HG03025 (cell line): ENCODE results near the gene ABCB9.

Experiments used
- ATAC-seq: cut with Tn5 transposase; IDR thresholded peaks from one replicate; pipeline ENCODE4 v1.9.1; 2021; ENCODE audit warnings: mild to moderate bottlenecking, moderate library complexity; ENCODE audit not compliant: unreplicated experiment, low FRiP score

ABCB9 gene

GRCh38 chr12:122995503-122996187 lies 29.4 kb upstream of the ABCB9 start:
- no peak for ATAC-seq

- ATAC-seq, result no peak
Observed at GRCh38 chr12:122994781-122995502, 28.7 kb upstream of the ABCB9 start.

GRCh38 chr12:122994140-122994675 lies 27.9 kb upstream of the ABCB9 start:
- no peak for ATAC-seq

- no peak for ATAC-seq
Observed at GRCh38 chr12:122992386-122992785, 26.1 kb upstream of the ABCB9 start.

- no peak for ATAC-seq
Observed at GRCh38 chr12:122991623-122992275, 25.5 kb upstream of the ABCB9 start.

GRCh38 chr12:122990961-122991622 lies 24.8 kb upstream of the ABCB9 start:
- no peak for ATAC-seq

GRCh38 chr12:122990561-122990960 lies 24.3 kb upstream of the ABCB9 start:
- ATAC-seq, result no peak

GRCh38 chr12:122989874-122990419 lies 23.7 kb upstream of the ABCB9 start:
- no peak for ATAC-seq

- no peak for ATAC-seq
Observed at GRCh38 chr12:122989225-122989839, 23.1 kb upstream of the ABCB9 start.

- ATAC-seq, result no peak
Observed at GRCh38 chr12:122988612-122989212, 22.4 kb upstream of the ABCB9 start.

- no peak for ATAC-seq
Observed at GRCh38 chr12:122988036-122988435, 21.8 kb upstream of the ABCB9 start.

GRCh38 chr12:122987086-122987951 lies 21.1 kb upstream of the ABCB9 start:
- ATAC-seq, result no peak

- no peak for ATAC-seq
Observed at GRCh38 chr12:122986258-122986871, 20.1 kb upstream of the ABCB9 start.

GRCh38 chr12:122985338-122986257 lies 19.3 kb upstream of the ABCB9 start:
- no peak for ATAC-seq

- ATAC-seq, result no peak
Observed at GRCh38 chr12:122984612-122985337, 18.5 kb upstream of the ABCB9 start.

- ATAC-seq, result no peak
Observed at GRCh38 chr12:122983789-122984515, 17.7 kb upstream of the ABCB9 start.
